Activated T-cell treated with anti-CD3 and anti-CD28 coated beads, Interleukin-2, amount 50 U/mL, for 1 hour (primary cell): ENCODE measurements around the gene ACADM.
"Not testable (repeated sequence)": the region's sequence is repeated elsewhere in the genome, so short reads cannot be mapped to it uniquely, and the experiment has no call there.

Experiments used
- DNase-seq: peaks from one replicate; pipeline ENCODE4 v3.0.0-alpha.2; 2020

The ACADM gene

DNA sequence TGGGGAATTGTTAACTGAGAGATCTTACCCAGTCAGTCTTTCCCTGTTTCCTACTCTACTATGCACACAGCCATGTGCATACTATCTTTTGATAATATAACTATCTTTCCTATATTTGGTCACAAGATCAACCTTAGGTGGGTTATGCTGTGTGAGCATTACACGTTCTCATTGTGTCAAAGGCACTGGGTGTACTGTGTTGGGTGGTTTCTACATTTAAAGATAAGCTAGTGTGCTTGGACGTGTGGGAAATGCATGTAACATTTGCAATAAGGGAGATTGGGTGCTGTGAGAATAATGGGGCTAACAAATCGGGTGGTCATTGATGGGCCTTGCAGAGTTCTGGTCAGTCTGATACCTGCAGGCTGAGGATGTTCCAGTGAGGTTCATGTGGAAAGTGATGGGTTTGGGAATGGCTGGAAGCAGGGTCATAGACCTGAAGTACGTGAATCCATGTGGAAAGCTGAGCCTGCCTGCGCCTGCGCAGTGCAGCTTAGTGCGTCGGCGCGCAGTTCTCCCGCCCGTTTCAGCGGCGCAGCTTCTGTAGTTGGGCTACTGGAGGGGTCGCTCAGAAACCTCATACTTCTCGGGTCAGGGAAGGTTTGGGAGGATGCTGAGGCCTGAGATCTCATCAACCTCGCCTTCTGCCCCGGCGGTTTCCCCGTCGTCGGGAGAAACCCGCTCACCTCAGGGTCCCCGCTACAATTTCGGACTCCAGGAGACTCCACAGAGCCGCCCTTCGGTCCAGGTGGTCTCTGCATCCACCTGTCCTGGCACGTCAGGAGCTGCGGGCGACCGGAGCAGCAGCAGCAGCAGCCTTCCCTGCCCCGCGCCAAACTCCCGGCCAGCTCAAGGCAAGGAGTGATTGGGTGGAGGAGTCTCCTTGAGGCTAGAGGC, 72.1 kb downstream of the ACADM start, which contains the start of gene MSH4:
Gene MSH4, plus strand, starts transcription at position 507 of the 897 bp plus-strand sequence. Its CDS starts 104 bp downstream, at position 611.
- DNase-seq, result no peak

DNA sequence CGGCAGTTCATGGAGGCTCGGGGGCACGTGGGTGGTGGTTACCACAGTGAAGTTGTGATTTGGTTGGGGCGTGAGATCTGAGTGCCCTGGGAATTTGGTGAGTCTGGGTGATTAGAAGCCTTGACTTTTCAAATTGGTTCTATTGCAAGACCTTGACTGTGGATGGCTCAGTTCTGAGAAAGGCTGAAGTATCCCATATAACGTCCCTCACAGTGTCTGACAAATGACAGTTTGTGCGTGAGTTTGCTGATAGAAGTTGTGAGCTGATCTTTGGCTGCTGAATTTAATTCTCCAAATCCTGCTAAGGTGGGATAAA, 72.7 kb downstream of the ACADM start:
- no peak for DNase-seq

DNA sequence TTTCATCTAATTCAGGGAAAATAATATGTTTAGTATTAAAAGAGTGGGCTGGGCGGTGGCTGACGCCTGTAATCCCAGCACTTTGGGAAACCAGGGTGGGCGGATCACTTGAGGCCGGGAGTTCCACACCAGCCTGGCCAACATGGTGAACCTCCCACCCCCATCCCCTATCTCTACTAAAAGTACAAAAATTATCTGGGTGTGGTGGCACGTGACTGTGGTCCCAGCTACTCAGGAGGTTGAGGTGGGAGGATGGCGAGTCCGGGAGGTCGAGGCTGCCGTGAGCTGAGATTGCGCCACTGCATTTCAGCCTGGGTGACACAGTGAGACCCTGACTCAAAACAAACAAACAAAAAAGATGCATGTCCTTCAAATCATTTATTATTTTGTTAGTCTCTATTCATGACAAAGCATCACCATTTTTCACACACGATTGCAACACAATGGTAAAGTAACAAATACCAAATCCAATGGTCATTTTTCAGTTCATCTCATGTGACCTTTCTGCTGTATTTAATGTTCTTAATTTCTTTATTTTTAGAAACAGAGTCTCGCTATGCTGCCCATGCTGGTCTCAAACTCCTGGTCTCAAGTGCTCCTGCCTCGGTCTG, 73.2 kb downstream of the ACADM start:
- DNase-seq, result no peak

DNA sequence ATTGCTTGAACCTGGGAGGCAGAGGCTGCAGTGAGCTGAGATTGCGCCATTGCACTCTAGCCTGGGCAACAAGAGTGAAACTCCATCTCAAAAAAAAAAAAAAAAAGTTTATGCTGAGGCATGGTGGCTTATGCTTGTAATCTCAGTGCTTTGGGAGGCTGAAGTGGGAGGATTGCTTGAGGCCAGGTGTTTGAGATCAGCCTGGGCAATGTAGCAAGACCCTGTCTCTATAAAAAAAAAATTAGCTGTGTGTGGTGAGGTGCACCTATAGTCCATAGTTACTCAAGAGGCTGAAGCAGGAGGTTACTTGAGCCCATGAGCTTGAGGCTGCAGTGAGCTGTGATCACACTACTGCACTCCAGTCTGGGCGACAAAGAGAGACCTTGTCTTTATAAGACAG, 77.0 kb downstream of the ACADM start:
- DNase-seq, result not testable (repeated sequence)

DNA sequence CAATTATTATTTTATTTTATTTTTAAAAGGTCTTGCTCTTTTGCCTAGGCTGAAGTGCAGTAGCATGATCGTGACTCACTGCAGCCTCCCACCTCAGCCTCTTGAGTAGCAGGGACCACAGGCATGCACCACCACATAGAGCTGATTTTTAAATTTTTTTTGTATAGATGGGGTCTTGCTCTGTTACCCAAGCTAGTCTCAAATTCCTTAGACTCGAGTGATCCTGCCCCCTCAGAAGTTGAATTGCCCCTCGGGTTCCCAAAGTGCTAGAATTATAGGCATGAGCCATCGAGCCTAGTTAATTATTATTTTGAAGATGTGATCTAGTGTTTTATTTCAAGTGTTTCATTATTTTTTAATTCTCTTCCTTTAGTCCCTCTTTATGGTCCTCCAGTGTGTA, 84.4 kb downstream of the ACADM start:
- DNase-seq, result no peak

DNA sequence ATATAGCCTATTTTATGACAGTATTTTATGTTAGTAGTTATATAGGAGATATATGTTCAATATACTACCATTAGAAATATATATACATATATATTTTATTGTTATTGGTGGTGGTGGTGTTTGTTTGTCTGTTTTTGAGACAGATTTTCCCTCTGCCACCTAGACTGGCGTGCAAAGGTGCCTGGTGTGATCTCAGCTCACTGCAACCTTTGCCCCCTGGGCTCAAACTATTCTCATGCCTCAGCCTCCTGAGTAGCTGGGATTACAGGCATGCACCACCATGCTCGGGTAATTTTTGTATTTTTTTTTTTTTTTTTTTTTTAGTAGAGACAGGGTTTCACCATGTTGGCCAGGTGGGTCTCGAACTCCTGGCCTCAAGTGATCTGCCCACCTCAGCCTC, 85.6 kb downstream of the ACADM start:
- DNase-seq, result not testable (repeated sequence)

DNA sequence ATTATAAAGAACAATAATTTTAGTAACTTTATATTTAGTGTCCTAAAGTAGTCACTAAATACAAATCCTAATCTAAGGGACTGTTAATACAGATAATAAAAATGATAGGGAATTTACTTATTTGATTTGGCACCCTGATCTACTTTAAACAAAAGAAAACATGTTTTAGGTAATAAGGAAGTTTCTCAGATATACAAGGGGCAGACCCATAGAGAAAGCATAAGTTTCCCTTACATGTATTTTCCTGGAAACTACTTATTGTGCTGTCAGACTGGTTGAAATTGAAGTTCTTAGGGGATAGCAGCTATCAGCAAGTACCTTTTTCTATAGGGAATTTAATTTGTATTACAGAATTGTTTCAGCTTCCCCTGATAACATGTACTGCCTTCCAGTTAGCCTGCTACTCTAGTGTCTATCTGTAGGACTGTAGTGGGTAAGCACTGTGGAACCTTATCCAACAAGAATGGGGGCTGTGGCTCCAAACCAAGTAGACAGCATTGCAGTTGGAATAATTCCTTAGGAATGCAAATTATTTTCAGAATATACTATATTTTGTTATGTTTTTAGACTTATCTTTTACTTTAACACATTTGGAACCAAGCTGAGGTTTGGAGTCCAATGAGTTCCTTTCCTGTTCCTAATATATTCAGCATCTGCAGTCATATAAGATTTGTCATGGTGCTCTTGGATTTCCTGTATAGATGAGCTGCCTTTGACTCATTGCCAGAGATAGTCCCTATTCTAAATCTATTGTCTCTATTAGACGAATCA, 86.9 kb downstream of the ACADM start:
- DNase-seq, result no peak

DNA sequence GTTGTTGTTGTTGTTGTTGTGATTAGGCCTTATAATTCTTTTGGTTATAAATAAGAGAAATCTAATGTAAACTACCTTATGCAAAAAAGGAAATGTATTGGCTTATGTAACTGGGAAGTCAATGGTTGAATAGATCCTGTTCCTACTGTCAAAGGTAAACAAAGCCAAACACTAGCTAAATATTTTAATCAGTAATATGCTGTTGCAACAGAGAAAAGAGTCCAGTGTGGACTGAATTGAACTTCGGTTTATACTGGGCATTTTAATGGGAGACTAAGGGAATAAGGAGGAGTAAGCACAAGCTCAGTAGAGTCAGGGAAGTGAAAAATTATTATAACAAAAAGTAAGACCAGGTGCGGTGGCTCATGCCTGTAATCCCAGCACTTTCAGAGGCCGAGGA, 87.6 kb downstream of the ACADM start:
- no peak for DNase-seq
